Activated CD8-positive, alpha-beta memory T cell treated with anti-CD3 and anti-CD28 coated beads, Interleukin-2, amount 50 U/mL, for 1 hour (primary cell): ENCODE measurements around the gene RPL10L.

ENCODE experiments used
- DNase-seq: peaks from one replicate; pipeline ENCODE4 v3.0.0-alpha.2; 2020; ENCODE audit errors: extremely low read depth

The RPL10L gene

GRCh38 chr14:46651526-46652144, at the start of gene RPL10L:
RPL10L (minus strand) TSS chr14:46651781; CDS start chr14:46651736, 45 bp downstream.
- DNase-seq = no peak

- DNase-seq = no peak
Measured at GRCh38 chr14:46691819-46692218, 40.2 kb upstream of the RPL10L start.

GRCh38 chr14:46686652-46687051, 35.1 kb upstream of the RPL10L start:
- no peak for DNase-seq

- no peak for DNase-seq
Measured at GRCh38 chr14:46672128-46672527, 20.5 kb upstream of the RPL10L start.

- DNase-seq = no peak
Measured at GRCh38 chr14:46663382-46663781, 11.8 kb upstream of the RPL10L start.

- DNase-seq = no peak
Measured at GRCh38 chr14:46661728-46662127, 10.1 kb upstream of the RPL10L start.

- DNase-seq = no peak
Measured at GRCh38 chr14:46653031-46653755, 1.6 kb upstream of the RPL10L start.

- no peak for DNase-seq
Measured at GRCh38 chr14:46646796-46647195, 4.8 kb downstream of the RPL10L start.

GRCh38 chr14:46626876-46627275, 24.7 kb downstream of the RPL10L start:
- no peak for DNase-seq
